Stromal cell of bone marrow (primary cell): ENCODE results near the gene KIF26A.

ENCODE experiments used
- DNase-seq: peaks from one replicate; pipeline ENCODE4 v3.0.0-alpha.2; 2012; ENCODE audit warnings: low read depth

KIF26A gene

GRCh38 chr14:104157016-104157928 lies 18.9 kb downstream of the KIF26A start:
- DNase-seq, result no peak

GRCh38 chr14:104158827-104159798 lies 20.7 kb downstream of the KIF26A start:
- no peak for DNase-seq

GRCh38 chr14:104159990-104160389 lies 21.6 kb downstream of the KIF26A start:
- DNase-seq, result no peak

GRCh38 chr14:104161602-104162367 lies 23.4 kb downstream of the KIF26A start:
- DNase-seq, result no peak

GRCh38 chr14:104162495-104162894 lies 24.1 kb downstream of the KIF26A start:
- no peak for DNase-seq

- no peak for DNase-seq
These were observed 25.2 kb downstream of the KIF26A start for GRCh38 chr14:104163541-104163940.

GRCh38 chr14:104164041-104164440 lies 25.7 kb downstream of the KIF26A start:
- no peak for DNase-seq

- DNase-seq, result no peak
These were observed 26.1 kb downstream of the KIF26A start for GRCh38 chr14:104164512-104164911.

- DNase-seq, result no peak
These were observed 28.3 kb downstream of the KIF26A start for GRCh38 chr14:104166698-104167097.

GRCh38 chr14:104168603-104169002 lies 30.2 kb downstream of the KIF26A start:
- DNase-seq, result no peak

- no peak for DNase-seq
These were observed 30.8 kb downstream of the KIF26A start for GRCh38 chr14:104169005-104169698.

GRCh38 chr14:104169699-104170479 lies 31.5 kb downstream of the KIF26A start:
- DNase-seq, result no peak

- DNase-seq, result no peak
These were observed 32.8 kb downstream of the KIF26A start for GRCh38 chr14:104171029-104171697.

GRCh38 chr14:104171895-104172294 lies 33.5 kb downstream of the KIF26A start:
- no peak for DNase-seq

GRCh38 chr14:104172349-104172748 lies 34.0 kb downstream of the KIF26A start:
- no peak for DNase-seq

- DNase-seq, result no peak
These were observed 34.5 kb downstream of the KIF26A start for GRCh38 chr14:104172880-104173279.

- no peak for DNase-seq
These were observed 35.7 kb downstream of the KIF26A start for GRCh38 chr14:104174051-104174450.

GRCh38 chr14:104175041-104175440 lies 36.7 kb downstream of the KIF26A start:
- no peak for DNase-seq

- no peak for DNase-seq
These were observed 37.4 kb downstream of the KIF26A start for GRCh38 chr14:104175811-104176210.

- no peak for DNase-seq
These were observed 38.2 kb downstream of the KIF26A start for GRCh38 chr14:104176611-104177010.
